IMR-90 (cell line): ENCODE measurements around the gene SGCA. TPM values are rescaled to one million over a fixed set of nuclear protein-coding genes. Genes with fewer than 3 reads are reported as not detected.

Source experiments
- ATAC-seq: fragments of 200-7000 bp; cut with Tn5 transposase; 2 replicates; pipeline ENCODE4 v1.9.1; 2020; ENCODE audit warnings: low read depth, mild to moderate bottlenecking, moderate library complexity
- BruUV-seq: library from RNA; stranded (reverse); fragments of 400-500 nt; replicated peaks from 2 replicates; lab custom pipeline; 2021; lab: Mats Ljungman, UMichigan
- CTCF ChIA-PET: fragments of 300-600 bp; formaldehyde crosslinking; extraction: SDS; loops from one replicate; lab custom pipeline; 2021; ENCODE audit warnings: antibody characterized with exemption; lab: Yijun Ruan, JAX
- POLR2A ChIA-PET: fragments of 300-600 bp; sonication (Branson Sonifier 250); formaldehyde crosslinking; loops from one replicate; lab custom pipeline; 2022; ENCODE audit warnings: antibody characterized with exemption; ENCODE audit not compliant: unreplicated experiment; lab: Charles Lee
- DNase-seq: peaks from one replicate; pipeline ENCODE4 v3.0.0; 2013
- H2AFZ ChIP-seq: replicated peaks from 2 replicates; pipeline ENCODE3; 2013; ENCODE audit warnings: low read length, mild to moderate bottlenecking; ENCODE audit not compliant: poor library complexity
- H2AK5ac ChIP-seq: 2 replicates; pipeline ENCODE4 v1.6.1; 2013; ENCODE audit warnings: low read depth, low read length, inconsistent platforms
- H2AK9ac ChIP-seq: replicated peaks from 2 replicates; pipeline ENCODE3; 2013; ENCODE audit warnings: mild to moderate bottlenecking, low read depth, low read length, moderate library complexity; ENCODE audit not compliant: poor library complexity
- H2BK120ac ChIP-seq: 2 replicates; pipeline ENCODE4 v1.6.1; 2013; ENCODE audit warnings: low read depth, low read length, inconsistent platforms
- H2BK15ac ChIP-seq: 3 replicates; pipeline ENCODE4 v1.6.1; 2013; ENCODE audit warnings: low read depth, low read length, inconsistent platforms
- H2BK20ac ChIP-seq: 2 replicates; pipeline ENCODE4 v1.6.1; 2013; ENCODE audit warnings: low read depth, mild to moderate bottlenecking, inconsistent platforms, low read length, moderate library complexity
- H2BK5ac ChIP-seq: 2 replicates; pipeline ENCODE4 v1.6.1; 2013; ENCODE audit warnings: mild to moderate bottlenecking, low read depth, low read length, inconsistent platforms; ENCODE audit not compliant: poor library complexity, severe bottlenecking
- H3K14ac ChIP-seq: replicated peaks from 2 replicates; pipeline ENCODE4 v1.6.1; 2013; ENCODE audit warnings: low read depth, low read length, inconsistent platforms
- H3K18ac ChIP-seq: 2 replicates; pipeline ENCODE4 v1.6.1; 2013; ENCODE audit warnings: low read depth, low read length, control low read depth
- H3K23ac ChIP-seq: 2 replicates; pipeline ENCODE4 v1.6.1; 2013; ENCODE audit warnings: low read depth, low read length, inconsistent platforms
- H3K27ac ChIP-seq: 2 replicates; pipeline ENCODE4 v1.5.1; 2013; ENCODE audit warnings: mild to moderate bottlenecking, control low read depth, low read length; ENCODE audit not compliant: insufficient read depth
- H3K27me3 ChIP-seq: 2 replicates; pipeline ENCODE4 v1.6.1; 2013; ENCODE audit warnings: low read length; ENCODE audit not compliant: control insufficient read depth, insufficient read depth
- H3K36me3 ChIP-seq: 2 replicates; pipeline ENCODE4 v1.6.1; 2013; ENCODE audit warnings: low read length, mixed read lengths; ENCODE audit not compliant: control insufficient read depth, insufficient read depth
- H3K4ac ChIP-seq: 2 replicates; pipeline ENCODE4 v1.6.1; 2013; ENCODE audit warnings: low read depth, low read length, inconsistent platforms
- H3K4me1 ChIP-seq: 2 replicates; pipeline ENCODE4 v1.6.1; 2013; ENCODE audit warnings: low read length, mixed read lengths; ENCODE audit not compliant: control insufficient read depth, insufficient read depth
- H3K4me2 ChIP-seq: 2 replicates; pipeline ENCODE4 v1.6.1; 2013; ENCODE audit warnings: low read depth, mild to moderate bottlenecking, control low read depth, low read length, moderate library complexity
- H3K4me3 ChIP-seq: 2 replicates; pipeline ENCODE4 v1.5.1; 2013; ENCODE audit warnings: low read depth, mild to moderate bottlenecking, control low read depth, low read length, moderate library complexity; ENCODE audit not compliant: insufficient read depth
- H3K56ac ChIP-seq: 2 replicates; pipeline ENCODE4 v1.6.1; 2013; ENCODE audit warnings: low read length, inconsistent platforms; ENCODE audit not compliant: insufficient read depth; ENCODE audit errors: extremely low read depth
- H3K79me1 ChIP-seq, 2 experiments: 2 replicates each; pipeline ENCODE4 v1.6.1; 2013; ENCODE audit warnings: low read length in 2 of 2, inconsistent platforms in 1 of 2, low read depth in 1 of 2
- H3K9ac ChIP-seq: 2 replicates; pipeline ENCODE4 v1.6.1; 2013; ENCODE audit warnings: low read depth, low read length, control low read depth
- H3K9me1 ChIP-seq: 2 replicates; pipeline ENCODE4 v1.6.1; 2013; ENCODE audit warnings: low read length, inconsistent platforms; ENCODE audit not compliant: insufficient read depth
- H3K9me3 ChIP-seq: 2 replicates; pipeline ENCODE4 v1.6.1; 2013; ENCODE audit warnings: low read length; ENCODE audit not compliant: control insufficient read depth, insufficient read depth
- H4K20me1 ChIP-seq: 2 replicates; pipeline ENCODE4 v1.6.1; 2013; ENCODE audit warnings: low read length, inconsistent platforms; ENCODE audit not compliant: insufficient read depth
- H4K5ac ChIP-seq: 2 replicates; pipeline ENCODE4 v1.6.1; 2013; ENCODE audit warnings: mild to moderate bottlenecking, low read depth, low read length, control low read depth
- H4K8ac ChIP-seq, 2 experiments: 2 replicates each; pipeline ENCODE4 v1.6.1; 2013; ENCODE audit warnings: low read depth in 2 of 2, low read length in 2 of 2, control low read depth in 1 of 2, inconsistent platforms in 1 of 2
- H4K91ac ChIP-seq: 2 replicates; pipeline ENCODE4 v1.6.1; 2013; ENCODE audit warnings: low read depth, low read length, inconsistent platforms; ENCODE audit not compliant: insufficient read depth
- BHLHE40 ChIP-seq: fragments of 150-350 bp; IDR thresholded peaks from 2 replicates; pipeline ENCODE4 v1.6.1; 2016; ENCODE audit warnings: mild to moderate bottlenecking, low read depth, low read length
- CEBPB ChIP-seq: IDR thresholded peaks from 2 replicates; pipeline ENCODE4 v1.6.1; 2012; ENCODE audit warnings: low read depth, low read length, improper control_type of control experiment
- FOS ChIP-seq: fragments of 150-350 bp; IDR thresholded peaks from 2 replicates; pipeline ENCODE4 v1.6.1; 2016; ENCODE audit warnings: low read depth, low read length
- MAFK ChIP-seq: IDR thresholded peaks from 2 replicates; pipeline ENCODE4 v1.6.1; 2012; ENCODE audit warnings: low read depth, low read length, improper control_type of control experiment
- MAZ ChIP-seq: IDR thresholded peaks from 2 replicates; pipeline ENCODE4 v1.6.1; 2012; ENCODE audit warnings: low read depth, mild to moderate bottlenecking, low read length, improper control_type of control experiment, moderate library complexity, borderline replicate concordance
- MXI1 ChIP-seq: IDR thresholded peaks from 2 replicates; pipeline ENCODE4 v1.6.1; 2012; ENCODE audit warnings: low read depth, mild to moderate bottlenecking, low read length, moderate library complexity, borderline replicate concordance
- NFE2L2 ChIP-seq: fragments of 150-350 bp; IDR thresholded peaks from 2 replicates; pipeline ENCODE4 v1.6.1; 2016; ENCODE audit warnings: low read depth, mild to moderate bottlenecking, low read length
- POLR2A ChIP-seq: IDR thresholded peaks from 2 replicates; pipeline ENCODE4 v1.6.1; 2012; ENCODE audit warnings: mild to moderate bottlenecking, low read depth, low read length
- RAD21 ChIP-seq: IDR thresholded peaks from 2 replicates; pipeline ENCODE4 v1.6.1; 2012; ENCODE audit warnings: low read length, improper control_type of control experiment
- RCOR1 ChIP-seq: IDR thresholded peaks from 2 replicates; pipeline ENCODE4 v1.6.1; 2012; ENCODE audit warnings: mild to moderate bottlenecking, low read length, improper control_type of control experiment; ENCODE audit not compliant: insufficient replicate concordance
- RFX5 ChIP-seq: IDR thresholded peaks from 2 replicates; pipeline ENCODE4 v1.8.0; 2012; ENCODE audit warnings: low read depth, mild to moderate bottlenecking, low read length, moderate library complexity
- SMC3 ChIP-seq: fragments of 150-350 bp; IDR thresholded peaks from 2 replicates; pipeline ENCODE4 v1.6.1; 2016; ENCODE audit warnings: low read depth, mild to moderate bottlenecking, antibody characterized with exemption, low read length, moderate library complexity
- WGBS, 2 experiments: methylation state at CpG; one replicate each; pipeline versions ENCODE4 v1.1.5 to v1.1.7; 2013; ENCODE audit warnings: missing lambda C conversion rate in 2 of 2; ENCODE audit not compliant: insufficient read length in 1 of 2; ENCODE audit errors: extremely low coverage in 2 of 2; 5-methylcytosine and 5-hydroxymethylcytosine counted together
- dilution Hi-C: fragments of 300-500 bp; cut with HindIII; formaldehyde crosslinking; loops from one replicate; pipeline ENCODE4 v1.14.3; 2018; ENCODE audit warnings: low sequenced_read_pairs; ENCODE audit not compliant: unreplicated experiment
- in situ Hi-C: fragments of 300-500 bp; cut with MboI; formaldehyde crosslinking; loops from 3 replicates; pipeline ENCODE4 v1.14.3; 2019; ENCODE audit warnings: low sequenced_read_pairs, inconsistent platforms, mixed read lengths
- intact Hi-C: fragments of 100-400 bp; cut with micrococcal nuclease; formaldehyde crosslinking; loops from 2 replicates; pipeline ENCODE4 v1.10.0; 2022
- polyA plus RNA-seq, 3 experiments: library from polyadenylated mRNA; depleted of rRNA; stranded (reverse); fragments of >200 nt; gene quantifications; 2 replicates each; pipeline ENCODE4 v1.2.3, GENCODE V29; 2012; ENCODE audit warnings: low replicate concordance in 1 of 3
- total RNA-seq: library from RNA; depleted of rRNA; stranded (reverse); fragments of >200 nt; gene quantifications from 2 replicates; pipeline ENCODE4 v1.2.3, GENCODE V29; 2012
- TF ChIP-seq, protein P1 (sequence below): fragments of 150-350 bp; IDR thresholded peaks from 2 replicates; pipeline ENCODE4 v1.6.1; 2016; ENCODE audit warnings: low read depth, mild to moderate bottlenecking, low read length, moderate library complexity, borderline replicate concordance
- TF ChIP-seq, protein P2 (sequence below): conservative IDR thresholded peaks from 2 replicates; pipeline ENCODE4 v1.5.1; 2012; ENCODE audit warnings: mild to moderate bottlenecking, low read depth, low read length, improper control_type of control experiment
- TF ChIP-seq, protein P3 (sequence below): fragments of 150-350 bp; IDR thresholded peaks from 2 replicates; pipeline ENCODE4 v1.6.1; 2017; ENCODE audit warnings: mild to moderate bottlenecking, antibody characterized with exemption, low read length, low read depth

The SGCA gene
- total and polyA plus RNA-seq, 2 of the 4 experiments (the other 2 are of a cell fraction), result 0.19 TPM; not detected in 1

DNA sequence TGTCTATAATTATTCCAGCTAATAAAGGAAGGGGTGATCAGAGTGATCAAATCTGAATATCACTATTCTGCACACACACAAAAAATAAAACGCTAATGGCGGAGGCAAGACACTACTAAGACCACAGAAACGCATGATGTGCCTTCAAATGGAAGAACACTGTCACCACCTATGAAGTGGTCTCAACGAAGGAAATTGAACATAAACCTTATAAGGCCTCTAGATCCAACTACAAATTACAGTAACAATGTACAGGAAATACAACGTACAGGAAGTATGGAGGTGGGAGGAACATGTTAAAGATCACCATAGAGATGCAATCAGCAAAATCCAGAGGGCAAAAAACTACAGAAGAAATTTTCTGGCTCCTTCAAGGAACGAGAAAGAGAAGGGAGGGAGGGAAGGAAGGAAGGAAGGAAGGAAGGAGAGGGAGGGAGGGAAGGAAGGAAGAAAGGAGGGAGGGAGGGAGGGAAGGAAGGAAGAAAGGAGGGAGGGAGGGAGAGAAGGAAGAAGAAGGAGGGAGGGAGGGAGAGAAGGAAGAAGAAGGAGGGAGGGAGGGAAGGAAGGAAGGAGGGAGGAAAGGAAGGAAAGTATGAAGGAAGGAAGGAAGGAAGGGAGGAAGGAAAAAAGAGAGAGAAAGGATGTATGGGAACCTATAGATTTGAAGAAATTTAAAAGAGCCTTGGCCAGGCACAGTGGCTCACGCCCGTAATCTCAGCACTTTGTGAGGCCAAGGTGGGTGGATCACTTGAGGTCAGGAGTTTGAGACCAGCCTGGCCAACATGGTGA lies 3.1 kb upstream of the SGCA start:
- Histone ChIP-seq H4K91ac (no peak overlapping the region), H3K9me1 (no peaks in the 10 kb centered on the region), H2AK5ac (no peak overlapping the region), H2AFZ (no peak overlapping the region), H3K79me1 (peaks cover 0 to 5% of the 10 kb centered on the region in 2 experiments; a peak in 1 of 4 replicates), H2AK9ac (no peak overlapping the region), H3K4me1 (peaks cover 5% of the 10 kb centered on the region; the same call in 1 of the 2 replicates), H4K8ac (no peak overlapping the region), H3K4me2 (no peak overlapping the region), H3K56ac (no peak overlapping the region), H3K14ac (no peak overlapping the region), H3K18ac (no peak overlapping the region), H4K20me1 (no peaks in the 10 kb centered on the region), H3K4me3 (no peak overlapping the region), H3K9me3 (no peaks in the 10 kb centered on the region), H3K9ac (no peak overlapping the region), H3K4ac (no peak overlapping the region; the same call in 1 of the 2 replicates), H2BK20ac (no peak overlapping the region), H2BK15ac (no peak overlapping the region), H3K36me3 (no peaks in the 10 kb centered on the region), H2BK120ac (no peak overlapping the region), H3K27ac (no peak overlapping the region), H2BK5ac (no peak overlapping the region), H3K23ac (no peak overlapping the region), H3K27me3 (no peaks in the 10 kb centered on the region), H4K5ac (no peak overlapping the region)
- WGBS, 2 experiments, result 92% methylated on average over 2 of the region's 8 CpGs; no CpG with 5 or more reads in 1 of the 2 experiments
- intact Hi-C loops, result no loop called here
- TF ChIP-seq, protein P1, sequence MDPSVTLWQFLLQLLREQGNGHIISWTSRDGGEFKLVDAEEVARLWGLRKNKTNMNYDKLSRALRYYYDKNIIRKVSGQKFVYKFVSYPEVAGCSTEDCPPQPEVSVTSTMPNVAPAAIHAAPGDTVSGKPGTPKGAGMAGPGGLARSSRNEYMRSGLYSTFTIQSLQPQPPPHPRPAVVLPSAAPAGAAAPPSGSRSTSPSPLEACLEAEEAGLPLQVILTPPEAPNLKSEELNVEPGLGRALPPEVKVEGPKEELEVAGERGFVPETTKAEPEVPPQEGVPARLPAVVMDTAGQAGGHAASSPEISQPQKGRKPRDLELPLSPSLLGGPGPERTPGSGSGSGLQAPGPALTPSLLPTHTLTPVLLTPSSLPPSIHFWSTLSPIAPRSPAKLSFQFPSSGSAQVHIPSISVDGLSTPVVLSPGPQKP, result no peak
- no peak for TF ChIP-seq MXI1
- TF ChIP-seq NFE2L2, result no peak
- TF ChIP-seq SMC3, result no peak
- TF ChIP-seq BHLHE40, result no peak
- TF ChIP-seq RAD21, result no peak
- no peak for TF ChIP-seq CEBPB
- TF ChIP-seq, protein P2, sequence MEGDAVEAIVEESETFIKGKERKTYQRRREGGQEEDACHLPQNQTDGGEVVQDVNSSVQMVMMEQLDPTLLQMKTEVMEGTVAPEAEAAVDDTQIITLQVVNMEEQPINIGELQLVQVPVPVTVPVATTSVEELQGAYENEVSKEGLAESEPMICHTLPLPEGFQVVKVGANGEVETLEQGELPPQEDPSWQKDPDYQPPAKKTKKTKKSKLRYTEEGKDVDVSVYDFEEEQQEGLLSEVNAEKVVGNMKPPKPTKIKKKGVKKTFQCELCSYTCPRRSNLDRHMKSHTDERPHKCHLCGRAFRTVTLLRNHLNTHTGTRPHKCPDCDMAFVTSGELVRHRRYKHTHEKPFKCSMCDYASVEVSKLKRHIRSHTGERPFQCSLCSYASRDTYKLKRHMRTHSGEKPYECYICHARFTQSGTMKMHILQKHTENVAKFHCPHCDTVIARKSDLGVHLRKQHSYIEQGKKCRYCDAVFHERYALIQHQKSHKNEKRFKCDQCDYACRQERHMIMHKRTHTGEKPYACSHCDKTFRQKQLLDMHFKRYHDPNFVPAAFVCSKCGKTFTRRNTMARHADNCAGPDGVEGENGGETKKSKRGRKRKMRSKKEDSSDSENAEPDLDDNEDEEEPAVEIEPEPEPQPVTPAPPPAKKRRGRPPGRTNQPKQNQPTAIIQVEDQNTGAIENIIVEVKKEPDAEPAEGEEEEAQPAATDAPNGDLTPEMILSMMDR, result no peak
- no peak for TF ChIP-seq FOS
- no peak for TF ChIP-seq POLR2A
- no peak for TF ChIP-seq MAFK
- TF ChIP-seq RCOR1, result no peak
- TF ChIP-seq RFX5, result no peak
- no peak for TF ChIP-seq MAZ
- TF ChIP-seq, protein P3, sequence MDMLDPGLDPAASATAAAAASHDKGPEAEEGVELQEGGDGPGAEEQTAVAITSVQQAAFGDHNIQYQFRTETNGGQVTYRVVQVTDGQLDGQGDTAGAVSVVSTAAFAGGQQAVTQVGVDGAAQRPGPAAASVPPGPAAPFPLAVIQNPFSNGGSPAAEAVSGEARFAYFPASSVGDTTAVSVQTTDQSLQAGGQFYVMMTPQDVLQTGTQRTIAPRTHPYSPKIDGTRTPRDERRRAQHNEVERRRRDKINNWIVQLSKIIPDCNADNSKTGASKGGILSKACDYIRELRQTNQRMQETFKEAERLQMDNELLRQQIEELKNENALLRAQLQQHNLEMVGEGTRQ, result no peak
- BruUV-seq, result no TSS peak
- no peak for DNase-seq
- POLR2A ChIA-PET, result no interaction called here
- dilution Hi-C loops, result no loop called here
- ATAC-seq, result no peak
- in situ Hi-C loops, result no loop called here
- CTCF ChIA-PET, result interaction anchor here (0.7 to 2.2 kb wide), 8 partner anchors 9 to 132 kb away, joined by 3 to 12 read pairs (median 3); no protein-coding TSS in a partner anchor
